ENCODE results near the gene PNKD.

DNA sequence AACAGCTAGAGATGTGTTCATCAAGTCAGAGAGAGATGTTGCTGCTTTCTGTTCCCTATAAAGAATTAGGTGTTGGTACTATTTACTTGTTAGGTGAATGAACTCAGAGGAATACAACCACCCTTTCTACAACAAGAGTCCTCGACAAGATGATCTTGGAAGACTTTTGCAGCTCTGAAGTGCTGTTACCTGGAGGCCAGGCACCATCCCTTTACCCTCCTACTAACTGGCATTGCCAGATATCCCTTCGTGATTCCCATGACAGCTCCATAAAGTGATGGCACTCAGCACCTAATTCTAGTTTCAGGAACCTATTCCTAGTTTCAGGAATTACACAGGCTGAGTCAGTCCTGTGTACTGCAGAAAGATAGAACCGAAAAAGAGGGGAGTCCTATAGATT, 43.4 kb upstream of the PNKD start:
- TF ChIP-seq CTCF (IDR thresholded peaks at IDR 0.05) (no peak), POLR2A (IDR thresholded peaks at IDR 0.05) (no peak)

All from heart left ventricle (tissue), 13 donors.